HepG2 (cell line): ENCODE results near the gene SIDT1. TPM values are rescaled to one million over a fixed set of nuclear protein-coding genes. Genes with fewer than 3 reads are reported as not detected.

ENCODE experiments used
- ATAC-seq: fragments of 200-7000 bp; cut with Tn5 transposase; 3 replicates; pipeline ENCODE4 v1.9.1; 2020; ENCODE audit warnings: mild to moderate bottlenecking, moderate library complexity
- BruUV-seq: library from RNA; stranded (reverse); fragments of 400-500 nt; replicated peaks from 2 replicates; lab custom pipeline; 2021; lab: Mats Ljungman, UMichigan
- CTCF ChIA-PET: fragments of 300-600 bp; formaldehyde crosslinking; extraction: SDS; loops from one replicate; lab custom pipeline; 2021; ENCODE audit warnings: low total read pairs, inconsistent platforms, low intra/inter-chr PET ratio; lab: Yijun Ruan, JAX
- POLR2A ChIA-PET: fragments of 350-600 bp; sonication (Branson Sonifier 250); formaldehyde crosslinking; loops from one replicate; lab custom pipeline; 2020; ENCODE audit warnings: antibody characterized with exemption, inconsistent platforms; lab: Yijun Ruan, JAX
- DNase-seq: peaks from one replicate; pipeline ENCODE4 v3.0.0-alpha.2; 2015; ENCODE audit warnings: low spot score
- FAIRE-seq: peaks from 3 replicates; lab custom pipeline; 2011; peaks lifted over from hg19 to GRCh38; lab: Jason Lieb, UNC
- H2AFZ ChIP-seq: one replicate; pipeline ENCODE4 v1.6.1; 2011; ENCODE audit warnings: low read length, inconsistent platforms
- H3K27ac ChIP-seq: fragments of 300-600 bp; 3 replicates; pipeline ENCODE4 v1.8.0; 2011; ENCODE audit warnings: mixed run types, mild to moderate bottlenecking, mixed read lengths, low read length, inconsistent platforms; ENCODE audit not compliant: insufficient read depth; ENCODE audit errors: extremely low read length
- H3K27me3 ChIP-seq, 2 experiments: fragments of 200-600 bp in 1 of 2; 2 replicates in 1 of 2; 3 replicates in 1 of 2; pipeline versions ENCODE4 v1.6.0 to v1.8.0; 2011; ENCODE audit warnings: low read length in 2 of 2, mild to moderate bottlenecking in 2 of 2, moderate library complexity in 2 of 2, inconsistent platforms in 1 of 2; ENCODE audit not compliant: insufficient read depth in 2 of 2, control insufficient read depth in 1 of 2
- H3K36me3 ChIP-seq, 2 experiments: fragments of 200-600 bp in 1 of 2; replicated peaks in 1 of 2; 2 replicates in 1 of 2; 3 replicates in 1 of 2; pipeline versions ENCODE4 v1.5.1 to v1.8.0; 2011; ENCODE audit warnings: low read length in 2 of 2, inconsistent platforms in 1 of 2; ENCODE audit not compliant: insufficient read depth in 2 of 2, control insufficient read depth in 1 of 2
- H3K4me1 ChIP-seq: 2 replicates; pipeline ENCODE4 v1.5.1; 2012; ENCODE audit warnings: low read length, inconsistent platforms; ENCODE audit not compliant: insufficient read depth
- H3K4me2 ChIP-seq: 2 replicates; pipeline ENCODE4 v1.6.0; 2011; ENCODE audit warnings: low read depth, low read length, inconsistent platforms
- H3K4me3 ChIP-seq, 3 experiments: fragments of 200-600 bp in 1 of 3; sonication (generic), shearing (Covaris generic) in 1 of 3; replicated peaks in 1 of 3; 2 replicates each; pipeline ENCODE4 v1.5.1; 2011 to 2016; ENCODE audit warnings: low read length in 3 of 3, inconsistent platforms in 2 of 3, low read depth in 2 of 3, mild to moderate bottlenecking in 2 of 3, control low read depth in 1 of 3, mixed read lengths in 1 of 3; ENCODE audit not compliant: insufficient read depth in 1 of 3
- H3K79me2 ChIP-seq: one replicate; pipeline ENCODE4 v1.6.1; 2011; ENCODE audit warnings: low read length, inconsistent platforms; ENCODE audit not compliant: insufficient read depth
- H3K9ac ChIP-seq: 2 replicates; pipeline ENCODE4 v1.6.0; 2011; ENCODE audit warnings: mild to moderate bottlenecking, low read depth, low read length, inconsistent platforms; ENCODE audit not compliant: insufficient read depth
- H3K9me3 ChIP-seq: 2 replicates; pipeline ENCODE4 v1.5.1; 2012; ENCODE audit warnings: mild to moderate bottlenecking, low read length
- H4K20me1 ChIP-seq: 2 replicates; pipeline ENCODE4 v1.6.0; 2011; ENCODE audit warnings: inconsistent platforms, mild to moderate bottlenecking, low read length, moderate library complexity; ENCODE audit not compliant: insufficient read depth
- CEBPZ ChIP-seq: IDR thresholded peaks from 2 replicates; pipeline ENCODE4 v1.6.1; 2012; ENCODE audit warnings: low read length, improper control_type of control experiment
- E2F1 ChIP-seq: sonication (generic); formaldehyde crosslinking; IDR thresholded peaks from 2 replicates; pipeline ENCODE4 v1.5.0; 2020; ENCODE audit warnings: missing genetic modification reagents
- EED ChIP-seq: sonication (generic); formaldehyde crosslinking; IDR thresholded peaks from 2 replicates; pipeline ENCODE4 v1.5.0; 2020; ENCODE audit warnings: mild to moderate bottlenecking, missing genetic modification reagents
- MAFF ChIP-seq: IDR thresholded peaks from 2 replicates; pipeline ENCODE4 v1.6.1; 2011; ENCODE audit warnings: low read depth, low read length, improper control_type of control experiment
- SMYD3 ChIP-seq: sonication (generic); formaldehyde crosslinking; IDR thresholded peaks from 2 replicates; pipeline ENCODE4 v1.8.1; 2023; ENCODE audit warnings: mild to moderate bottlenecking, missing genetic modification reagents
- TFE3 ChIP-seq: IDR thresholded peaks from 2 replicates; pipeline ENCODE4 v1.6.1; 2016
- ZNF121 ChIP-seq: sonication (generic); formaldehyde crosslinking; IDR thresholded peaks from 2 replicates; pipeline ENCODE4 v1.5.0; 2020; ENCODE audit warnings: mild to moderate bottlenecking, missing genetic modification reagents
- WGBS: methylation state at CpG from one replicate; pipeline ENCODE4 v1.1.6; 2017; ENCODE audit warnings: low lambda C conversion rate; 5-methylcytosine and 5-hydroxymethylcytosine counted together
- in situ Hi-C: cut with HindIII; loops from 2 replicates; pipeline ENCODE4 v1.10.0; 2017; ENCODE audit warnings: low pct_unique_long_range_greater_than_20kb; ENCODE audit not compliant: extremely low pct_ligation_motif_present
- intact Hi-C: fragments of 100-400 bp; cut with micrococcal nuclease; formaldehyde crosslinking; loops from one replicate; pipeline ENCODE4 v1.10.0; 2022; ENCODE audit not compliant: unreplicated experiment
- polyA plus RNA-seq, 8 experiments: library from polyadenylated mRNA; depleted of rRNA in 3 of 8; stranded (reverse) in 7 of 8; unstranded in 1 of 8; fragments of >200 nt; fragmentation: Illumina TruSeq in 4 of 8; extraction: Trizol in 4 of 8; gene quantifications; 2 replicates each; pipeline versions ENCODE4 v1.2.1 to v1.2.3, GENCODE V29; 2011 to 2016; ENCODE audit warnings: low read depth in 4 of 8, missing spikeins in 1 of 8, mixed read lengths in 1 of 8; ENCODE audit not compliant: insufficient read depth in 1 of 8
- total RNA-seq, 5 experiments: library from RNA; depleted of rRNA; stranded (reverse); fragments of >200 nt; fragmentation: Illumina TruSeq; extraction: Trizol; gene quantifications; 2 replicates each; pipeline ENCODE4 v1.2.3, GENCODE V29; 2016; ENCODE audit warnings: low read depth in 1 of 5
- TF ChIP-seq, protein P1 (sequence below): sonication (generic); formaldehyde crosslinking; IDR thresholded peaks from 2 replicates; pipeline ENCODE4 v1.4.0; 2020; ENCODE audit warnings: mild to moderate bottlenecking, missing genetic modification reagents
- TF ChIP-seq, protein P2 (sequence below): sonication (generic); formaldehyde crosslinking; IDR thresholded peaks from 2 replicates; pipeline ENCODE4 v1.4.0; 2020; ENCODE audit warnings: mild to moderate bottlenecking, missing genetic modification reagents
- TF ChIP-seq, protein P3 (sequence below): sonication (generic); formaldehyde crosslinking; IDR thresholded peaks from 2 replicates; pipeline ENCODE4 v1.4.0; 2020; ENCODE audit warnings: missing genetic modification reagents

The SIDT1 gene
- total and polyA plus RNA-seq, 2 of the 13 experiments (the other 11 are each of a cell fraction or from before 2014, with no cell fraction given) = 0.07 TPM

DNA sequence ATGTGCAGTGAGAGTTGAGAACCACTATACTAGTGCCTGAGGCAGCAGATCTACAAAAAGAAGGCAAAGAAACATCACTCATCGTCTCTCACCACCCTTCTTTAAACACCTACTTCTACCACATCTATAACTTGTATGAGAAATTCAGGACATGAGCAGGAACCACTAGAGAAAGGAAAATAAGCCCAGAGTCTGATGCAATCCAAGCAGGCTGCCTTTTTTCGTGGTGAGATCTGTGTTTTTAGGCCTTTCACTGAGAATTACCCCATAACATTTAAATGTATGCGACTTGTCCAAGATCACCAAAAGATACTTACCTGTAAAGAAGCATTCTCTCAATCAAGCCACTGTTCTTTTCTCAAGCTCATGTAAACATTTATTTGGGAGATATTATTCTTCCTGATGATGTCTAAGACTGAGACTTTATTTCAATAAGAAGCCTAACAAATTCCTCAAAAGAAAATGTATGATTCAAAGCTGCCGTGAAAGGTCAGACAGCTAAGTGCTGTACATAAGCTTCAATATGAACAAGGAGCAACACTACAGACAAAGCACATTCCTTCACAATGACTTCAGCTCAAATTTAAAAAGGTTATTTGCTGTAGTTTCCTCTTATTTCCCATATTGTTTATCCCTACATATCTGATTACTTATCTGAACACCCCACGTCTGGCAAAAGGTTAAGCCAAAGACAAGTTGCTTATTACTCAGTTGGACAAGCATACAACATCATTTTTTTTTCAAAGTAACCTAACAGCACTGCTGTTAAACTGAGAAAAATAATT is 33.9 kb upstream of the SIDT1 start (continued):
- TF ChIP-seq CEBPZ = no peak
- TF ChIP-seq, protein P1, sequence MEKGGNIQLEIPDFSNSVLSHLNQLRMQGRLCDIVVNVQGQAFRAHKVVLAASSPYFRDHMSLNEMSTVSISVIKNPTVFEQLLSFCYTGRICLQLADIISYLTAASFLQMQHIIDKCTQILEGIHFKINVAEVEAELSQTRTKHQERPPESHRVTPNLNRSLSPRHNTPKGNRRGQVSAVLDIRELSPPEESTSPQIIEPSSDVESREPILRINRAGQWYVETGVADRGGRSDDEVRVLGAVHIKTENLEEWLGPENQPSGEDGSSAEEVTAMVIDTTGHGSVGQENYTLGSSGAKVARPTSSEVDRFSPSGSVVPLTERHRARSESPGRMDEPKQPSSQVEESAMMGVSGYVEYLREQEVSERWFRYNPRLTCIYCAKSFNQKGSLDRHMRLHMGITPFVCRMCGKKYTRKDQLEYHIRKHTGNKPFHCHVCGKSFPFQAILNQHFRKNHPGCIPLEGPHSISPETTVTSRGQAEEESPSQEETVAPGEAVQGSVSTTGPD = no peak

DNA sequence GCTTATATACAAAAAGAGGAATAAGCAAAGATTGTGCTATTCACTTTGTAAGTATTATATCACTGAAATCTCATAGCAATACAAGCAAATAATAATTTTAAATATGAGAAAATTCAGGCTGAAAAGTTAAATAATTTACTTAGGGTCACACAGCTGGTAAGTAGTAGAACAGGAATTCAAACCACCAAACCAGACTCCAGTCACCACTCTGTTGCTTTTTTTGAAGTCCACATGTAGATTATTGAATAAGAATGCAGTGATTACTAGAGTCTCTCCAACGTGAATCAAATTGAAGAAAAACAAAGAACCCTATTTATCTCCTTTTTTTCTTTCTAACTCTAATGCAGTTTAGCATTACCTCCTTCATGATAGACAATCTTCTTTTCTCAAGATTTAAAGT is 33.3 kb upstream of the SIDT1 start:
- CTCF ChIA-PET = no interaction called here
- no peaks in the 10 kb centered on the region for H3K4me1 ChIP-seq
- in situ Hi-C loops = loop anchor here (10.0 kb wide), 2 partner anchors 76 to 126 kb away; no protein-coding TSS in a partner anchor
- no peaks in the 10 kb centered on the region for H3K9me3 ChIP-seq
- peaks cover 4 to 22% of the 10 kb centered on the region in 2 experiments; a peak in 1 of 5 replicates for H3K36me3 ChIP-seq
- DNase-seq (no peak), ATAC-seq (no peak), FAIRE-seq (no peak)
- no peaks in the 10 kb centered on the region for H3K27me3 ChIP-seq
- no peak overlapping the region for H3K4me2 ChIP-seq
- POLR2A ChIA-PET = no interaction called here
- no peak overlapping the region for H3K4me3 ChIP-seq
- no peaks in the 10 kb centered on the region for H4K20me1 ChIP-seq
- no peak overlapping the region for H2AFZ ChIP-seq
- no TSS peak for BruUV-seq
- intact Hi-C loops = no loop called here
- H3K9ac ChIP-seq = no peak overlapping the region
- 81% methylated on average over 1 of the region's 1 CpG for WGBS
- H3K27ac ChIP-seq = no peak overlapping the region
- H3K79me2 ChIP-seq = no peaks in the 10 kb centered on the region
- TF ChIP-seq SMYD3 = no peak
- TF ChIP-seq, protein P2, sequence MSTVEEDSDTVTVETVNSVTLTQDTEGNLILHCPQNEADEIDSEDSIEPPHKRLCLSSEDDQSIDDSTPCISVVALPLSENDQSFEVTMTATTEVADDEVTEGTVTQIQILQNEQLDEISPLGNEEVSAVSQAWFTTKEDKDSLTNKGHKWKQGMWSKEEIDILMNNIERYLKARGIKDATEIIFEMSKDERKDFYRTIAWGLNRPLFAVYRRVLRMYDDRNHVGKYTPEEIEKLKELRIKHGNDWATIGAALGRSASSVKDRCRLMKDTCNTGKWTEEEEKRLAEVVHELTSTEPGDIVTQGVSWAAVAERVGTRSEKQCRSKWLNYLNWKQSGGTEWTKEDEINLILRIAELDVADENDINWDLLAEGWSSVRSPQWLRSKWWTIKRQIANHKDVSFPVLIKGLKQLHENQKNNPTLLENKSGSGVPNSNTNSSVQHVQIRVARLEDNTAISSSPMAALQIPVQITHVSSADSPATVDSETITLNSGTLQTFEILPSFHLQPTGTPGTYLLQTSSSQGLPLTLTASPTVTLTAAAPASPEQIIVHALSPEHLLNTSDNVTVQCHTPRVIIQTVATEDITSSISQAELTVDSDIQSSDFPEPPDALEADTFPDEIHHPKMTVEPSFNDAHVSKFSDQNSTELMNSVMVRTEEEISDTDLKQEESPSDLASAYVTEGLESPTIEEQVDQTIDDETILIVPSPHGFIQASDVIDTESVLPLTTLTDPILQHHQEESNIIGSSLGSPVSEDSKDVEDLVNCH (CRISPR knock-in tag) = no peak
- TF ChIP-seq TFE3 (CRISPR knock-in tag) = no peak
- TF ChIP-seq MAFF = no peak
- TF ChIP-seq E2F1 (CRISPR knock-in tag) = no peak
- no peak for TF ChIP-seq ZNF121 (CRISPR knock-in tag)
- TF ChIP-seq, protein P3, sequence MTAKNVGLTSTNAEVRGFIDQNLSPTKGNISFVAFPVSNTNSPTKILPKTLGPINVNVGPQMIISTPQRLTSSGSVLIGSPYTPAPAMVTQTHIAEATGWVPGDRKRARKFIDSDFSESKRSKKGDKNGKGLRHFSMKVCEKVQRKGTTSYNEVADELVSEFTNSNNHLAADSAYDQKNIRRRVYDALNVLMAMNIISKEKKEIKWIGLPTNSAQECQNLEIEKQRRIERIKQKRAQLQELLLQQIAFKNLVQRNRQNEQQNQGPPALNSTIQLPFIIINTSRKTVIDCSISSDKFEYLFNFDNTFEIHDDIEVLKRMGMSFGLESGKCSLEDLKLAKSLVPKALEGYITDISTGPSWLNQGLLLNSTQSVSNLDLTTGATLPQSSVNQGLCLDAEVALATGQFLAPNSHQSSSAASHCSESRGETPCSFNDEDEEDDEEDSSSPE = no peak
- no peak for TF ChIP-seq EED (CRISPR knock-in tag)
